SK-N-SH (cell line): ENCODE data around the gene IKBKE. TPM values are rescaled to one million over a fixed set of nuclear protein-coding genes. Genes with fewer than 3 reads are reported as not detected.

ENCODE experiments used
- CTCF ChIA-PET: fragments of 300-600, 350-600 bp; formaldehyde crosslinking; extraction: SDS; loops from one replicate; lab custom pipeline; 2021; lab: Yijun Ruan, JAX
- POLR2A ChIA-PET: fragments of 350-600 bp; sonication (Branson Sonifier 250); formaldehyde crosslinking; extraction: SDS; loops from one replicate; lab custom pipeline; 2020; ENCODE audit warnings: antibody characterized with exemption, inconsistent platforms; lab: Yijun Ruan, JAX
- DNase-seq: peaks from one replicate; pipeline ENCODE4 v3.0.0; 2012
- H2AFZ ChIP-seq: fragments of 200-600 bp; sonication (generic); 2 replicates; pipeline ENCODE4 v1.8.1; 2016; ENCODE audit warnings: antibody characterized with exemption, mild to moderate bottlenecking, low read depth
- H3F3A ChIP-seq: fragments of 200-600 bp; sonication (generic); replicated peaks from 2 replicates; pipeline ENCODE3; 2016; ENCODE audit warnings: antibody characterized with exemption, mild to moderate bottlenecking; ENCODE audit not compliant: insufficient read depth
- H3K27ac ChIP-seq, 2 experiments: fragments of 200-500 bp in 1 of 2; fragments of 200-600 bp in 1 of 2; sonication (Bioruptor generic) in 1 of 2; sonication (generic), shearing (Covaris generic) in 1 of 2; 2 replicates each; pipeline versions ENCODE4 v1.5.1 to v1.6.1; 2014 to 2016; ENCODE audit warnings: low read depth in 2 of 2, inconsistent platforms in 1 of 2, low read length in 1 of 2, mild to moderate bottlenecking in 1 of 2, mixed read lengths in 1 of 2
- H3K27me3 ChIP-seq: fragments of 200-600 bp; sonication (generic), shearing (Covaris generic); 2 replicates; pipeline ENCODE4 v1.6.1; 2016; ENCODE audit warnings: mixed run types; ENCODE audit not compliant: insufficient read depth
- H3K36me3 ChIP-seq, 2 experiments: fragments of 200-500 bp in 1 of 2; fragments of 200-600 bp in 1 of 2; sonication (Bioruptor generic) in 1 of 2; sonication (generic) in 1 of 2; replicated peaks in 1 of 2; 2 replicates each; pipeline versions ENCODE3 to v1.5.1; 2014 to 2016; ENCODE audit warnings: low read length in 1 of 2, mild to moderate bottlenecking in 1 of 2; ENCODE audit not compliant: insufficient read depth in 2 of 2, control insufficient read depth in 1 of 2
- H3K4me1 ChIP-seq, 2 experiments: fragments of 200-500 bp in 1 of 2; fragments of 200-600 bp in 1 of 2; sonication (Bioruptor generic) in 1 of 2; sonication (generic), shearing (Covaris generic) in 1 of 2; 2 replicates each; pipeline versions ENCODE4 v1.5.1 to v1.6.1; 2014 to 2016; ENCODE audit warnings: low read depth in 1 of 2, low read length in 1 of 2, mixed run types in 1 of 2; ENCODE audit not compliant: insufficient read depth in 2 of 2, control insufficient read depth in 1 of 2
- H3K4me2 ChIP-seq: fragments of 200-600 bp; sonication (generic), shearing (Covaris generic); 2 replicates; pipeline ENCODE4 v1.6.1; 2017; ENCODE audit warnings: mixed run types
- H3K4me3 ChIP-seq, 2 experiments: fragments of 200-500 bp in 1 of 2; fragments of 200-600 bp in 1 of 2; sonication (Bioruptor generic) in 1 of 2; sonication (generic), shearing (Covaris generic) in 1 of 2; 2 replicates each; pipeline versions ENCODE4 v1.5.1 to v1.8.1; 2014 to 2016; ENCODE audit warnings: low read depth in 2 of 2, inconsistent platforms in 1 of 2, low read length in 1 of 2, mild to moderate bottlenecking in 1 of 2, mixed read lengths in 1 of 2, moderate library complexity in 1 of 2
- H3K79me2 ChIP-seq: fragments of 200-600 bp; sonication (generic); 2 replicates; pipeline ENCODE4 v1.8.1; 2017; ENCODE audit warnings: mild to moderate bottlenecking; ENCODE audit not compliant: insufficient read depth
- H3K9ac ChIP-seq: fragments of 200-600 bp; sonication (generic); 2 replicates; pipeline ENCODE4 v1.6.1; 2017; ENCODE audit warnings: mixed run types
- H3K9me2 ChIP-seq: fragments of 200-600 bp; sonication (generic); 2 replicates; pipeline ENCODE4 v1.6.1; 2017; ENCODE audit warnings: mixed run types
- H3K9me3 ChIP-seq: fragments of 200-600 bp; sonication (generic); 2 replicates; pipeline ENCODE4 v1.6.1; 2017; ENCODE audit warnings: mixed run types, mild to moderate bottlenecking, moderate library complexity
- H4K20me1 ChIP-seq: fragments of 200-600 bp; sonication (generic); 2 replicates; pipeline ENCODE4 v1.6.1; 2017; ENCODE audit warnings: mild to moderate bottlenecking, mixed run types; ENCODE audit not compliant: insufficient read depth
- ELF1 ChIP-seq: IDR thresholded peaks from 2 replicates; pipeline ENCODE4 v1.4.0; 2012
- EP300 ChIP-seq, 2 experiments: IDR thresholded peaks; 2 replicates each; pipeline versions ENCODE4 v1.4.0 to v1.6.1; 2012; ENCODE audit warnings: borderline replicate concordance in 1 of 2, low read depth in 1 of 2, low read length in 1 of 2
- GATA2 ChIP-seq: sonication (generic); formaldehyde crosslinking; IDR thresholded peaks from 2 replicates; pipeline ENCODE4 v1.5.0; 2020; ENCODE audit warnings: mild to moderate bottlenecking, missing genetic modification reagents
- IRF3 ChIP-seq: fragments of 150-350 bp; IDR thresholded peaks from 2 replicates; pipeline ENCODE4 v1.6.1; 2016; ENCODE audit warnings: mild to moderate bottlenecking, low read depth, low read length
- MAX ChIP-seq: IDR thresholded peaks from 2 replicates; pipeline ENCODE4 v1.4.0; 2012; ENCODE audit warnings: low read depth
- MXI1 ChIP-seq: IDR thresholded peaks from 2 replicates; pipeline ENCODE4 v1.6.1; 2012; ENCODE audit warnings: mild to moderate bottlenecking, low read depth, low read length, improper control_type of control experiment
- NFIC ChIP-seq: IDR thresholded peaks from 2 replicates; pipeline ENCODE4 v1.4.0; 2012; ENCODE audit warnings: borderline replicate concordance
- NRF1 ChIP-seq: IDR thresholded peaks from 2 replicates; pipeline ENCODE4 v1.6.1; 2012; ENCODE audit warnings: low read depth, mild to moderate bottlenecking, low read length
- RCOR1 ChIP-seq: fragments of 150-350 bp; IDR thresholded peaks from 2 replicates; pipeline ENCODE4 v1.6.1; 2017; ENCODE audit warnings: antibody characterized with exemption, low read length
- TCF12 ChIP-seq: IDR thresholded peaks from 2 replicates; pipeline ENCODE4 v1.4.0; 2012
- USF2 ChIP-seq: fragments of 150-350 bp; IDR thresholded peaks from 2 replicates; pipeline ENCODE4 v1.6.1; 2017; ENCODE audit warnings: antibody characterized with exemption, low read length, low read depth, borderline replicate concordance
- ZBTB33 ChIP-seq: IDR thresholded peaks from 2 replicates; pipeline ENCODE4 v1.4.0; 2012; ENCODE audit warnings: low read depth, borderline replicate concordance
- WGBS: methylation state at CpG from one replicate; pipeline ENCODE4 v1.1.6; 2017; ENCODE audit warnings: low lambda C conversion rate; 5-methylcytosine and 5-hydroxymethylcytosine counted together
- polyA plus RNA-seq, 3 experiments: library from polyadenylated mRNA; depleted of rRNA; stranded (reverse); fragments of >200 nt; gene quantifications; 2 replicates each; pipeline ENCODE4 v1.2.3, GENCODE V29; 2012

IKBKE gene
- polyA plus RNA-seq, 1 of the 3 experiments (the other 2 are of a cell fraction): 14.5 TPM

- H3K27ac ChIP-seq: no peak overlapping the region
- no peaks in the 10 kb centered on the region for H3K79me2 ChIP-seq
- no peak overlapping the region for H3K9ac ChIP-seq
- no peak for TF ChIP-seq TCF12
- H3K36me3 ChIP-seq: no peaks in the 10 kb centered on the region
- CTCF ChIA-PET: interaction anchor here (0.6 to 2.6 kb wide), 6 partner anchors 26 to 146 kb away, joined by 4 to 11 read pairs (median 4); no protein-coding TSS in a partner anchor
- no peaks in the 10 kb centered on the region for H4K20me1 ChIP-seq
- H3K4me3 ChIP-seq: no peak overlapping the region
- no peaks in the 10 kb centered on the region for H3K27me3 ChIP-seq
- no peak overlapping the region for H2AFZ ChIP-seq
- no peak for DNase-seq
- no peak overlapping the region for H3K4me2 ChIP-seq
- 88% methylated on average over 11 of the region's 18 CpGs for WGBS
- no peaks in the 10 kb centered on the region for H3K9me2 ChIP-seq
- H3K4me1 ChIP-seq: peaks cover 7 to 10% of the 10 kb centered on the region in 2 experiments; a peak in 2 of 4 replicates
- no peaks in the 10 kb centered on the region for H3F3A ChIP-seq
- POLR2A ChIA-PET: no interaction called here
- H3K9me3 ChIP-seq: no peaks in the 10 kb centered on the region
Observed at GRCh38 chr1:206518206-206518605, 47.9 kb downstream of the IKBKE start.

GRCh38 chr1:206518743-206519142, 48.5 kb downstream of the IKBKE start:
- CTCF ChIA-PET: interaction anchor here (1.5 to 2.6 kb wide), 4 partner anchors 26 to 146 kb away, joined by 4 to 11 read pairs (median 4); no protein-coding TSS in a partner anchor
- H3K79me2 ChIP-seq: no peaks in the 10 kb centered on the region
- WGBS: 86% methylated on average over 6 of the region's 6 CpGs
- H3K9me2 ChIP-seq: no peaks in the 10 kb centered on the region
- no peaks in the 10 kb centered on the region for H3F3A ChIP-seq
- H3K4me2 ChIP-seq: no peak overlapping the region
- no peak for DNase-seq
- no peaks in the 10 kb centered on the region for H3K9me3 ChIP-seq
- H3K9ac ChIP-seq: no peak overlapping the region
- no peaks in the 10 kb centered on the region for H3K36me3 ChIP-seq
- H2AFZ ChIP-seq: no peak overlapping the region
- POLR2A ChIA-PET: no interaction called here
- H3K4me1 ChIP-seq: peaks cover 2 to 5% of the 10 kb centered on the region in 2 experiments; a peak in 1 of 4 replicates
- no peak overlapping the region for H3K27ac ChIP-seq
- no peaks in the 10 kb centered on the region for H4K20me1 ChIP-seq
- no peaks in the 10 kb centered on the region for H3K27me3 ChIP-seq
- no peak overlapping the region for H3K4me3 ChIP-seq
- TF ChIP-seq RCOR1: no peak
- TF ChIP-seq USF2: no peak
- TF ChIP-seq GATA2 (CRISPR knock-in tag): no peak
- no peak for TF ChIP-seq EP300 (IDR thresholded peaks at IDR 0.05; ENCODE audit: borderline replicate concordance in 1 of 2, low read depth in 1 of 2, low read length in 1 of 2)
- no peak for TF ChIP-seq MXI1
- TF ChIP-seq ELF1: no peak
- no peak for TF ChIP-seq IRF3
- TF ChIP-seq NFIC: no peak
- no peak for TF ChIP-seq NRF1
- no peak for TF ChIP-seq ZBTB33
- TF ChIP-seq MAX: no peak
